Measurements from ENCODE around the gene DTNB.

DNA sequence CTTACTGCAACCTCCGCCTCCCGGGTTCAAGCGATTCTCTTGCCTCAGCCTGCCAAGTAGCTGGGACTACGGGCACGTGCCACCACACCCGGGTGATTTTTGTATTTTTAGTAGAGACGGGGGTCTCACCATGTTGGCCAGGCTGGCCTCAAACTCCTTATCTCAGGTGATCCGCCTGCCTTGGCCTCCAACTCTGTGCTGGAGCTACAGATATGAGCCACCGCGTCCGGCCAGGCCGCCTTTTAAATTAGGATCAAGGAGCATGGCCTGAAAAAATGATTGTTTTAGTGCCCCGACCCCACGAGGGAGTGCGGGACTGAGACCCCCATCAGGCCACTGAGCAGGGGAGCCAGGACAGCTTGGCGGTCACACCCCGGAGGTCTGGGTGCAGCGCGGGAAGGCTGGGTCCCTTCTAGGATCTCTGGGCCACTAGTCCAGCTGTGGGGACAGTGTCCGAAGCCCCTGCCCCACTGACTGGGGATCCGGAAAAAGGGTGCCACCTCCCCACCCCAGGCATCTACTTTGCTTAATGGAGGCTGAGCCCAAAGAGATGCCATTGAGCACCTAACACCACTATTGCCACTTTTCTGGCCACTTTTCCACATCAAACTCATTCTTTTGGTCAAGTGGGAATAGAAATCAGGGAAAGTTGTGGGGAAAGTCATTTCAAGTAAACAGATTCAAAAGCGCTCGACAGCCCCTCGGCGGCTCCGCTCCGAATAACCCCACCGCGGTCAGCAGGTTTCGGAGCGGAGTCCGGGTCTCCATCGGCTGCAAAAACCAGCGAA lies 311.9 kb downstream of the DTNB start:
- TF ChIP-seq, protein P1, sequence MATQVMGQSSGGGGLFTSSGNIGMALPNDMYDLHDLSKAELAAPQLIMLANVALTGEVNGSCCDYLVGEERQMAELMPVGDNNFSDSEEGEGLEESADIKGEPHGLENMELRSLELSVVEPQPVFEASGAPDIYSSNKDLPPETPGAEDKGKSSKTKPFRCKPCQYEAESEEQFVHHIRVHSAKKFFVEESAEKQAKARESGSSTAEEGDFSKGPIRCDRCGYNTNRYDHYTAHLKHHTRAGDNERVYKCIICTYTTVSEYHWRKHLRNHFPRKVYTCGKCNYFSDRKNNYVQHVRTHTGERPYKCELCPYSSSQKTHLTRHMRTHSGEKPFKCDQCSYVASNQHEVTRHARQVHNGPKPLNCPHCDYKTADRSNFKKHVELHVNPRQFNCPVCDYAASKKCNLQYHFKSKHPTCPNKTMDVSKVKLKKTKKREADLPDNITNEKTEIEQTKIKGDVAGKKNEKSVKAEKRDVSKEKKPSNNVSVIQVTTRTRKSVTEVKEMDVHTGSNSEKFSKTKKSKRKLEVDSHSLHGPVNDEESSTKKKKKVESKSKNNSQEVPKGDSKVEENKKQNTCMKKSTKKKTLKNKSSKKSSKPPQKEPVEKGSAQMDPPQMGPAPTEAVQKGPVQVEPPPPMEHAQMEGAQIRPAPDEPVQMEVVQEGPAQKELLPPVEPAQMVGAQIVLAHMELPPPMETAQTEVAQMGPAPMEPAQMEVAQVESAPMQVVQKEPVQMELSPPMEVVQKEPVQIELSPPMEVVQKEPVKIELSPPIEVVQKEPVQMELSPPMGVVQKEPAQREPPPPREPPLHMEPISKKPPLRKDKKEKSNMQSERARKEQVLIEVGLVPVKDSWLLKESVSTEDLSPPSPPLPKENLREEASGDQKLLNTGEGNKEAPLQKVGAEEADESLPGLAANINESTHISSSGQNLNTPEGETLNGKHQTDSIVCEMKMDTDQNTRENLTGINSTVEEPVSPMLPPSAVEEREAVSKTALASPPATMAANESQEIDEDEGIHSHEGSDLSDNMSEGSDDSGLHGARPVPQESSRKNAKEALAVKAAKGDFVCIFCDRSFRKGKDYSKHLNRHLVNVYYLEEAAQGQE (IDR thresholded peaks at IDR 0.05; ENCODE audit: borderline replicate concordance): no peak
- TF ChIP-seq, protein P2, sequence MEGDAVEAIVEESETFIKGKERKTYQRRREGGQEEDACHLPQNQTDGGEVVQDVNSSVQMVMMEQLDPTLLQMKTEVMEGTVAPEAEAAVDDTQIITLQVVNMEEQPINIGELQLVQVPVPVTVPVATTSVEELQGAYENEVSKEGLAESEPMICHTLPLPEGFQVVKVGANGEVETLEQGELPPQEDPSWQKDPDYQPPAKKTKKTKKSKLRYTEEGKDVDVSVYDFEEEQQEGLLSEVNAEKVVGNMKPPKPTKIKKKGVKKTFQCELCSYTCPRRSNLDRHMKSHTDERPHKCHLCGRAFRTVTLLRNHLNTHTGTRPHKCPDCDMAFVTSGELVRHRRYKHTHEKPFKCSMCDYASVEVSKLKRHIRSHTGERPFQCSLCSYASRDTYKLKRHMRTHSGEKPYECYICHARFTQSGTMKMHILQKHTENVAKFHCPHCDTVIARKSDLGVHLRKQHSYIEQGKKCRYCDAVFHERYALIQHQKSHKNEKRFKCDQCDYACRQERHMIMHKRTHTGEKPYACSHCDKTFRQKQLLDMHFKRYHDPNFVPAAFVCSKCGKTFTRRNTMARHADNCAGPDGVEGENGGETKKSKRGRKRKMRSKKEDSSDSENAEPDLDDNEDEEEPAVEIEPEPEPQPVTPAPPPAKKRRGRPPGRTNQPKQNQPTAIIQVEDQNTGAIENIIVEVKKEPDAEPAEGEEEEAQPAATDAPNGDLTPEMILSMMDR (IDR thresholded peaks at IDR 0.05; ENCODE audit: poor library complexity, severe bottlenecking): no peak
- no peak for TF ChIP-seq TAF1 (IDR thresholded peaks at IDR 0.05; ENCODE audit: low read depth)
- no peak for TF ChIP-seq MXI1 (conservative IDR thresholded peaks at IDR 0.05; ENCODE audit: poor library complexity, severe bottlenecking)
- no peak for TF ChIP-seq EZH2 (IDR thresholded peaks at IDR 0.05; ENCODE audit: borderline replicate concordance, insufficient read depth, low read length, poor library complexity, severe bottlenecking)
- TF ChIP-seq RAD21 (conservative IDR thresholded peaks at IDR 0.05): no peak
